ENCODE measurements around the gene CATSPER4. TPM values are rescaled to one million over a fixed set of nuclear protein-coding genes. Genes with fewer than 3 reads are reported as not detected.

The CATSPER4 gene
- total and polyA plus RNA-seq, 2 of the 13 experiments (the other 11 are each of a cell fraction or from before 2014, with no cell fraction given) = not detected

DNA sequence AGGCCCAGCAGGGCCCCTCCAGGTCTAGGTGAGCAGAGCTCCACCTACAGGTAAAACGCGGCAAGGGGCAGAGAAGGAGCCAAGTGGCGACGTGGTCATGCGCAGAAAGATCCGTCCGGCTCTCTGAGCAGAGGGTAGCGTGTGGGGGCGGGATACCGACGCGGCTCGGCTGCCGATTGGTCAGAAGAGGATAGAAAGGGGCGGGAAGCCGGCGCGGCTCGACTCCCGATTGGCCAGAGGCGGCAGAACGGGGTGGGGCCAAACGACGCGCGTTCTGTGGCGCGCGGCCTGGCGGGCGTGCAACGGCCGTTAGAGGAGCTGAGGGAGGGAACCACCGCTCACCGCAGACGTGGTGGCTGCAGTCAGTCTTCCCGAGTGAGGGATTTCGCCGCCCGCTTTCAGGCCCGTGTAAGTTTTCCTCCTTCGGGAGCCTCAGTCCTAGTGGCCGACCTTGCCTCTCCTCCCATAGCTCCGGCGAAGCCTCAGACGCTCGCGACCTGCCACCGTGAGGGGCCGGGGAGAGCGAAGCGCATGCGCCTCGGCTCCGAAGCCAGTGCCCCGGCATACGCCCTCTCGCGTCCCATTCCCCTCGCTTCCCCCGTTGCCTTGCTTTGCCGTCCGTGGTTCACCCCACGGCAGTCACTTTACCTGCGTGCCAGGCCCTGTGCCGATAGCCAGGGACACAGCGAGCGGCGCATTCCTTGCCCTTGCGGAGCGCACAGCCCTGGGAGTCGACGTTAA is 43.7 kb downstream of the CATSPER4 start, which contains the start of gene CEP85 (continued):
- TF ChIP-seq, protein P1, sequence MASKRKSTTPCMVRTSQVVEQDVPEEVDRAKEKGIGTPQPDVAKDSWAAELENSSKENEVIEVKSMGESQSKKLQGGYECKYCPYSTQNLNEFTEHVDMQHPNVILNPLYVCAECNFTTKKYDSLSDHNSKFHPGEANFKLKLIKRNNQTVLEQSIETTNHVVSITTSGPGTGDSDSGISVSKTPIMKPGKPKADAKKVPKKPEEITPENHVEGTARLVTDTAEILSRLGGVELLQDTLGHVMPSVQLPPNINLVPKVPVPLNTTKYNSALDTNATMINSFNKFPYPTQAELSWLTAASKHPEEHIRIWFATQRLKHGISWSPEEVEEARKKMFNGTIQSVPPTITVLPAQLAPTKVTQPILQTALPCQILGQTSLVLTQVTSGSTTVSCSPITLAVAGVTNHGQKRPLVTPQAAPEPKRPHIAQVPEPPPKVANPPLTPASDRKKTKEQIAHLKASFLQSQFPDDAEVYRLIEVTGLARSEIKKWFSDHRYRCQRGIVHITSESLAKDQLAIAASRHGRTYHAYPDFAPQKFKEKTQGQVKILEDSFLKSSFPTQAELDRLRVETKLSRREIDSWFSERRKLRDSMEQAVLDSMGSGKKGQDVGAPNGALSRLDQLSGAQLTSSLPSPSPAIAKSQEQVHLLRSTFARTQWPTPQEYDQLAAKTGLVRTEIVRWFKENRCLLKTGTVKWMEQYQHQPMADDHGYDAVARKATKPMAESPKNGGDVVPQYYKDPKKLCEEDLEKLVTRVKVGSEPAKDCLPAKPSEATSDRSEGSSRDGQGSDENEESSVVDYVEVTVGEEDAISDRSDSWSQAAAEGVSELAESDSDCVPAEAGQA (IDR thresholded peaks at IDR 0.05; ENCODE audit: low read depth) = no peak
- TF ChIP-seq, protein P1 (CRISPR knock-in tag; IDR thresholded peaks at IDR 0.05; ENCODE audit: borderline replicate concordance) = no peak
- peak; percentile 52 for TF ChIP-seq SRSF1 (optimal IDR thresholded peaks at IDR 0.05; ENCODE audit: low read depth, low read length)
- peak; percentile 88; the same call in 1 of the 2 replicates for TF ChIP-seq KDM5B (CRISPR knock-in tag; IDR thresholded peaks at IDR 0.05; ENCODE audit: borderline replicate concordance)
- peak; percentile 94 for TF ChIP-seq NFYC (CRISPR knock-in tag; IDR thresholded peaks at IDR 0.05)
- TF ChIP-seq ZFP1 (CRISPR knock-in tag; IDR thresholded peaks at IDR 0.05) = 0 out of 2 replicates have a peak, but pooled peaks have one; percentile 7
- 0 out of 2 replicates have a peak, but pooled peaks have one; percentile 88 for TF ChIP-seq CAMTA2 (CRISPR knock-in tag; IDR thresholded peaks at IDR 0.05; ENCODE audit: borderline replicate concordance)
- no peak for TF ChIP-seq RFXANK (CRISPR knock-in tag; IDR thresholded peaks at IDR 0.05)
- TF ChIP-seq ZSCAN29 (CRISPR knock-in tag; conservative IDR thresholded peaks at IDR 0.05) = no peak
- TF ChIP-seq ZNF549 (CRISPR knock-in tag; IDR thresholded peaks at IDR 0.05) = no peak
- TF ChIP-seq, protein P2, sequence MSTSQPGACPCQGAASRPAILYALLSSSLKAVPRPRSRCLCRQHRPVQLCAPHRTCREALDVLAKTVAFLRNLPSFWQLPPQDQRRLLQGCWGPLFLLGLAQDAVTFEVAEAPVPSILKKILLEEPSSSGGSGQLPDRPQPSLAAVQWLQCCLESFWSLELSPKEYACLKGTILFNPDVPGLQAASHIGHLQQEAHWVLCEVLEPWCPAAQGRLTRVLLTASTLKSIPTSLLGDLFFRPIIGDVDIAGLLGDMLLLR (CRISPR knock-in tag; IDR thresholded peaks at IDR 0.05) = no peak; the same call in 1 of the 2 replicates
- TF ChIP-seq LCORL (IDR thresholded peaks at IDR 0.05) = no peak
- peak; percentile 83 for TF ChIP-seq LCORL (CRISPR knock-in tag; IDR thresholded peaks at IDR 0.05)
- TF ChIP-seq, protein P3, sequence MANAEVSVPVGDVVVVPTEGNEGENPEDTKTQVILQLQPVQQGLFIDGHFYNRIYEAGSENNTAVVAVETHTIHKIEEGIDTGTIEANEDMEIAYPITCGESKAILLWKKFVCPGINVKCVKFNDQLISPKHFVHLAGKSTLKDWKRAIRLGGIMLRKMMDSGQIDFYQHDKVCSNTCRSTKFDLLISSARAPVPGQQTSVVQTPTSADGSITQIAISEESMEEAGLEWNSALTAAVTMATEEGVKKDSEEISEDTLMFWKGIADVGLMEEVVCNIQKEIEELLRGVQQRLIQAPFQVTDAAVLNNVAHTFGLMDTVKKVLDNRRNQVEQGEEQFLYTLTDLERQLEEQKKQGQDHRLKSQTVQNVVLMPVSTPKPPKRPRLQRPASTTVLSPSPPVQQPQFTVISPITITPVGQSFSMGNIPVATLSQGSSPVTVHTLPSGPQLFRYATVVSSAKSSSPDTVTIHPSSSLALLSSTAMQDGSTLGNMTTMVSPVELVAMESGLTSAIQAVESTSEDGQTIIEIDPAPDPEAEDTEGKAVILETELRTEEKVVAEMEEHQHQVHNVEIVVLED (CRISPR knock-in tag; IDR thresholded peaks at IDR 0.05; ENCODE audit: borderline replicate concordance) = peak; percentile 90
- TF ChIP-seq CHD2 (IDR thresholded peaks at IDR 0.05; ENCODE audit: low read depth, low read length) = 0 out of 2 replicates have a peak, but pooled peaks have one; percentile 18
- no peak for TF ChIP-seq NR2F1 (CRISPR knock-in tag; IDR thresholded peaks at IDR 0.05)
- TF ChIP-seq, protein P4, sequence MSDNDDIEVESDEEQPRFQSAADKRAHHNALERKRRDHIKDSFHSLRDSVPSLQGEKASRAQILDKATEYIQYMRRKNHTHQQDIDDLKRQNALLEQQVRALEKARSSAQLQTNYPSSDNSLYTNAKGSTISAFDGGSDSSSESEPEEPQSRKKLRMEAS (IDR thresholded peaks at IDR 0.05) = peak; percentile 79
- peak; percentile 61 for TF ChIP-seq TARDBP (CRISPR knock-in tag; IDR thresholded peaks at IDR 0.05)
- peak; percentile 82 for TF ChIP-seq BORCS8-MEF2B (CRISPR knock-in tag; IDR thresholded peaks at IDR 0.05)
- no peak for TF ChIP-seq ZNF703 (CRISPR knock-in tag; IDR thresholded peaks at IDR 0.05; ENCODE audit: borderline replicate concordance)
- no peak for TF ChIP-seq GPBP1L1 (CRISPR knock-in tag; IDR thresholded peaks at IDR 0.05)
